ENCODE measurements around the gene CCL28.

GRCh38 chr5:43461066-43461465 lies 48.9 kb upstream of the CCL28 start:
- TF ChIP-seq SIN3A (IDR thresholded peaks at IDR 0.05; ENCODE audit: borderline replicate concordance in 2 of 2, control insufficient read depth in 1 of 2, low read depth in 2 of 2, low read length in 2 of 2) (no peak), HNRNPLL (IDR thresholded peaks at IDR 0.05; ENCODE audit: low read depth, low read length, poor library complexity, severe bottlenecking) (no peak), SMC3 (conservative IDR thresholded peaks at IDR 0.05; ENCODE audit: insufficient read depth, low read depth, low read length) (no peak), SMAD2 (IDR thresholded peaks at IDR 0.05; ENCODE audit: low read depth, low read length) (no peak), SMARCE1 (IDR thresholded peaks at IDR 0.05) (no peak), MAZ (CRISPR knock-in tag; conservative IDR thresholded peaks at IDR 0.05 in 1 of 2, IDR thresholded peaks at IDR 0.05 in 1 of 2) (no peak), ZNF165 (CRISPR knock-in tag; IDR thresholded peaks at IDR 0.05; ENCODE audit: borderline replicate concordance) (no peak), POLR2A (conservative IDR thresholded peaks at IDR 0.05) (no peak), CTCF (IDR thresholded peaks at IDR 0.05 in 2 of 3, conservative IDR thresholded peaks at IDR 0.05 in 1 of 3; ENCODE audit: insufficient read depth in 2 of 3, low read depth in 1 of 3, low read length in 3 of 3) (no peak), EZH2 (IDR thresholded peaks at IDR 0.05; ENCODE audit: borderline replicate concordance, low read depth, low read length) (no peak), ZBED1 (IDR thresholded peaks at IDR 0.05) (no peak), ELF1 (tag; IDR thresholded peaks at IDR 0.05) (no peak), KAT8 (IDR thresholded peaks at IDR 0.05; ENCODE audit: low read depth) (no peak)
- TF ChIP-seq, protein P1, sequence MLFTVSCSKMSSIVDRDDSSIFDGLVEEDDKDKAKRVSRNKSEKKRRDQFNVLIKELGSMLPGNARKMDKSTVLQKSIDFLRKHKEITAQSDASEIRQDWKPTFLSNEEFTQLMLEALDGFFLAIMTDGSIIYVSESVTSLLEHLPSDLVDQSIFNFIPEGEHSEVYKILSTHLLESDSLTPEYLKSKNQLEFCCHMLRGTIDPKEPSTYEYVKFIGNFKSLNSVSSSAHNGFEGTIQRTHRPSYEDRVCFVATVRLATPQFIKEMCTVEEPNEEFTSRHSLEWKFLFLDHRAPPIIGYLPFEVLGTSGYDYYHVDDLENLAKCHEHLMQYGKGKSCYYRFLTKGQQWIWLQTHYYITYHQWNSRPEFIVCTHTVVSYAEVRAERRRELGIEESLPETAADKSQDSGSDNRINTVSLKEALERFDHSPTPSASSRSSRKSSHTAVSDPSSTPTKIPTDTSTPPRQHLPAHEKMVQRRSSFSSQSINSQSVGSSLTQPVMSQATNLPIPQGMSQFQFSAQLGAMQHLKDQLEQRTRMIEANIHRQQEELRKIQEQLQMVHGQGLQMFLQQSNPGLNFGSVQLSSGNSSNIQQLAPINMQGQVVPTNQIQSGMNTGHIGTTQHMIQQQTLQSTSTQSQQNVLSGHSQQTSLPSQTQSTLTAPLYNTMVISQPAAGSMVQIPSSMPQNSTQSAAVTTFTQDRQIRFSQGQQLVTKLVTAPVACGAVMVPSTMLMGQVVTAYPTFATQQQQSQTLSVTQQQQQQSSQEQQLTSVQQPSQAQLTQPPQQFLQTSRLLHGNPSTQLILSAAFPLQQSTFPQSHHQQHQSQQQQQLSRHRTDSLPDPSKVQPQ (CRISPR knock-in tag; IDR thresholded peaks at IDR 0.05; ENCODE audit: borderline replicate concordance) = no peak
